GM18526 (cell line): Measurements from ENCODE around the gene FYN.

ENCODE experiments used
- POLR2A ChIP-seq: IDR thresholded peaks from 3 replicates; pipeline ENCODE4 v1.6.1; 2011; ENCODE audit not compliant: insufficient read length; ENCODE audit errors: extremely low read depth

Gene FYN

DNA sequence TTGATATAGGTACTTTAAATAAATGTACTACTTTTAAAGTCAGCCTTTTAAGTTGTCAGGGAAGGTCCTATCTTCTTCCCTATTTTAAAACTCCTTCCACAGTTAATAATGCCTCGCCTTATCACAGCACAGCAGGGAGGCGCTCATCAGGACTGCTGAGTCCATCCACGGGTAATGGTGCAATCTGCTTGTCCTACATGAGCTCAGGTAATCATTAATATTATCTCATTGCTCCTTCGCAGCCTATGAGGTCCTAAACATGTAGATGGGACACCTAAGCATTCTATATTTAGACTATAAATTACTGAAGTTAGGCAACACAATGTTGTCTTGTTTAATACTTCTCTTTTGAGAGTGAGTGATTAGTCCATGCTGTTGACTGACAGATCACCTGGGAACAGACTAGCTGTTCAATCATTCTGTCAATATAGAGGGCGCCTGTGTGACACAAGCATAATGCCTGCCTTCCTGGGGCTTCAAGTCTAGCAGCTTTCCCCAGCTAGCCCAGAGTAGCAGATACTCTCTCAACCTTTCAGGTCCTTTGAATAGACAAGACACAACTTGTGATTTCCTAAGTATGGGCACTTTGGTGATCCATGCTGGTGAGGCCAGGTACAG lies 91.0 kb downstream of the FYN start:
- TF ChIP-seq POLR2A: no peak

DNA sequence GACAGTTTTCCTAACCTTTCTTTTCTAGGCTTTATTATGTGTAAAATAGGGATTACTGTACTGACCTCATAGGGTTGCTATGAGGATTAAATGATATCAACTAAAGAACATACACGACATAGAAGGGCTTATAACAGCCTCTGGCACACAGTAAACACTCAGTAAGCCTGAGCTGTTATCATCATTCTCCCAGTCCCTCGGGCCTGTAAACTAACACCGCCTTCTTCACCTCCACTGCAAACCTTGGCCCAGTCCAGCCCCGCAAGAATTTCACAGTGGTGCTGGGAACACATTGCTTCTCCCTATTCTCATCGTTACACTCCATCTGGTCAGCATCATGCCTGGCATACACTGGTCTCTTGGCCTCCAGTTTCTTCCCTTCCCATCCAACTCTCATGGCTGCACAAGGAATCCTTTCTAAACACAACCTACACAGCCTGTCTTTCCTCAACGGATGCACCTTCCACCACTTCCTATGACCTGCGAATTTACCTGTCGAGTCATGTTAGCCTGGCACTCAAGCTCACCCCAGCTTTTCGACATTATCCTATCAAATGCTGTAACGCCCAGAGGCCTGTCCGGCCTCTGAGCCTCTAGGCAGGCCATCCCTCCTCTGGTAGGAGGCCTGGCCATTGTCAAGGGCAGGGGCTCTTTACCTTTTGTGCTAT lies 92.1 kb downstream of the FYN start:
- TF ChIP-seq POLR2A: no peak

GRCh38 chr6:111780393-111780792 lies 92.9 kb downstream of the FYN start:
- TF ChIP-seq POLR2A: no peak

DNA sequence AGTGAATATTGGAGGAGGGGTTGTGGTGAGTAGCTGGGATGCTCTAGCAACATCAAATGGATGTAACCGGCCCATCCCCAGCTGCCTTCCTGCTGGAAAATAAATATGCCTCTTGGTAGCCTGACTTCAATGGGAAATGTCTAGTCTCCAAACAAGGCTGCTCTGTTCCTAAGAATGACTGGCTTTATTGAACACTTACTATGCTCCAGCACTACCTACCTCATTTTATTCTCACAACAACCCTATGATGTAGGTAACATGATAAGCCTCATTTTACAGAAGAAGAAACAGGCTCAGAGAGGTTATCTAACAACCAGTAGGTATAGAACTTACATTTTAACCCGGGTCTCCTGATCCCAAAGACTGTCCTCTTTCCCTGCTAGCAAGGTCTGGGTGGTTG lies 93.6 kb downstream of the FYN start:
- no peak for TF ChIP-seq POLR2A

DNA sequence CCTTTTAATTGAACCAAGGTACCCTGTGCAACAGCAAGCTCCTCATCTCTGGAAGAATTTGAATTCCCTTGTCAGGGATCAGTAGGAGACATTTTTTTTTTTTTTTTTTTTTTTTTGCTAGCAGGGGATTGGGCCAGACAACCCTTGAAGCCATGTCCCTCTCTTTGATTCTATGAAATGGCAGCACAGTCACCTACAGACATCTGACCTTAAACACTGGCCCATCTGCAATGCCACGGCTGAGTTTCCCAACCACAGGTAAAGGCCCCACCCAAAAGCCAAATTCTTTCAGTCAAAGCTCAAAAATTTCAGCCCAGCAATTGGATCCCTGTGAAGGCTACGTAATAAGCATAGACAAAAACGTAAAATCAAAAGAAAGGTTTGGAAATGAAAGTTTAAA lies 94.2 kb downstream of the FYN start:
- TF ChIP-seq POLR2A: no peak

GRCh38 chr6:111777357-111777756 lies 95.9 kb downstream of the FYN start:
- no peak for TF ChIP-seq POLR2A

DNA sequence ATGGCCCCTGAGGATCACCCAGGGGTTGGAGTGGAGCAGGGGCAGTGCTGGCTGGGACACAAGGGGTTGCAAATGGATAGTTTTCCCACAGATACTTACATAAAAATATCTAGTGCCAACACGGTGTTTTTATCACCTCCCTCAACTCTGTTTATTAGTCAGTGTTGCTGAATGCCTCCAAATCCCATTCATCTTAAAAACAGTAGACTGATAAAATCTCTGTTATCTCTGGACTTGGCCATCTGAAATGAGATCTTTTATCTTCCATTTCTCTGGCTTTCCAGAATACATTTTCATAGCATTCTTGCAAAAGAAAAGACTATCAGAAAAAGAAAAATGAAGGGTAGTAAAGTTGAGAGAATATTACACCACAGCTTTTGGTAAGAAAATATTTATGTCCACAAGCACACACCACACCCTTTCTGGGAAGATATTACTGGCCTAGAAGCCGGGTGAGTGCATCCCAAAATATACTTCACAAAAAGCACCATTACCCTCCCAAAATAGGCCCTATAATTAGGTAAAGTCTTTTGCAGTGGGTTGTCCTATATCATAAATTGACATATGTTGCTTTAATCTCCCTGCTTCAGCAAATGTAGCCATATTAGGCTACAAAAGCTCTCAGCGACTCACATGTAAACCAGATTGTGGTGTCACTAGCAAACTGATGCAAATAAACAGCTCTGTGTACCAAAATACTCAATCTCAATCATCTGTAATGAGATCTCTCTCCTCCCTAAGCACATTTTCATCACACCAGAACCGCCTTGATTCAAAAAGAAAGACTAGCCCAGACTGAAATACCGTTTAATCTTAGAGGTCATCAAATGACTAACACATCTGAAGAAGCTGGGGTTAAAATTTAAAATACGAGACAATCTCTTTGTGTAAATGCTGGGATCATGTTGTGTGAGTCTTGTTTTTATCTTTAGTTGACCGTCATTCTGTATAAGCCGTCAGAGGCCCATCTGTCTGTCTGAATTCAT lies 96.7 kb downstream of the FYN start:
- TF ChIP-seq POLR2A: no peak

DNA sequence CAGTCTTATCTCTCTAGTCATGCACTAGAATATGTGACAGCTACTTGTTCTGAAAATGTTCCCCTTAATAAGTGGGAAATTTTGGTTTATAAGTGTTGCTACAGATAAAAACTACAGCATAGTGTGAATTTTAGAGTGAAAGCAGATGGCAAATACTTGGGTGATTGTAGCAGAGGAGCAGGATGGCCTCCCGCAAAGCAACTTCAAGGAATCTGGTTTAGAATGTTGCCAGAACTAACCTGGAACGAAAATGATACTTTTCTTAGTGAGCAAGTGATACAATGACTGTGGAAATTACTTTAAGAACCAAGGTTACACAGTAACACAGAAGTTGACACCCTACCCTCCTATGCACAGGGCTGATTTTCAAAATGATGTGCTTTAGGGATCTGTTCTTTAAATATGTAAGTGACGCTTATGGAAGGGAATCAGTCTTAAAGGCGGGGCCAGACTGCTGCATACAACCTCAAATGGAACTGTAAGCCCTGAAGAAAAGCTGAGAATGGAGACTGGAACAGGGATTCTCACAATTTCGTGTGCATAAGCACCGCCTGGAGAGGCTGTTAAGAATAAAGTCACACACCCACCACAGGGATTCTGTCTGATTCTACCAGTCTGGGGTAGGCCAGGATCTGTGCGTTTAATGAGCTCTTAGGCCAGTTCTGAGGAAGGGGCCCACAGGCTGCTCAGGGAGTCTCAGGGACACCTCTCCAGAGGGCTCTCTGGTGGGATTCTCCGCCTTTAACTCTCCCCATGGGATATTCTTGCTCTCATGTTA lies 97.9 kb downstream of the FYN start:
- TF ChIP-seq POLR2A: no peak

GRCh38 chr6:111774346-111774703 lies 98.9 kb downstream of the FYN start:
- no peak for TF ChIP-seq POLR2A

GRCh38 chr6:111773501-111774345 lies 99.5 kb downstream of the FYN start:
- no peak for TF ChIP-seq POLR2A

DNA sequence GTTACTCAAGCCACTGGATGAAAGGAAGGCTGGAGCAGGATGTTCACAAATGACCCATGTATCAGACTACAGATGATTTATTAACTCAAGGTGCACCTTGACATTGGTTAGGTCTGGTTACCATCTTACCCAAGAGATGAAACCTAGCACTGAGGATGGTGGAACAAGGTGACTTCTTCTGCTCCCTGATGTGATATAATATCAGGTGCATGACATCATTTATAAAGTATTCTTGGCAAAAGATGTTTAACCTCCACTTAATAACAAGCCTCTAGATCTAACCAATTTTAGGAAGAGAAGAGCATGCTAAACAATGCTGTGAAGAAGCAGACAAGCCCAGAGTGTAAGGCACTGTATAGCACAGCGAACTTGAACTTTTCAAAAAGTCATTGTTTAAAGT lies 100.9 kb downstream of the FYN start:
- TF ChIP-seq POLR2A: no peak

- TF ChIP-seq POLR2A: no peak
Observed at GRCh38 chr6:111771629-111772028, 101.6 kb downstream of the FYN start.

DNA sequence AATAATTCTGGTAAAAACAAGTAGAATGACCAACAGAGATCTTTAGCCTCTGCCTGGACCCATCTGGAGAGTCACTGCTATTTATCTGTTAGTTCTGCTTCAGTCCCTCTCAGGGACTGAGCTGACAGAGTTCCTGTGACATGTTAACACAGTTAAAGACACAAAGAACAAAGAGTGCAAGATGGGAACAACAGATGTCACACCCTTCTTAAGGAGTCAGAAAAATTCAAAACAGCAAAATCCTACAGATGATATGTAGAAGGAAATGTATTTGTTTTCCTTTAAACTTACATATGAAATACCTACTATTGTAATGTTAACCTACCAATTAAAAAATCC lies 102.2 kb downstream of the FYN start:
- no peak for TF ChIP-seq POLR2A

GRCh38 chr6:111770263-111771093 lies 102.8 kb downstream of the FYN start:
- TF ChIP-seq POLR2A: no peak
